H1 (cell line): ENCODE data around the gene RPRM. TPM values are rescaled to one million over a fixed set of nuclear protein-coding genes. Genes with fewer than 3 reads are reported as not detected.

Experiments
- CTCF ChIA-PET: fragments of 300-600 bp; sonication (Branson Sonifier 250); formaldehyde crosslinking; loops from one replicate; lab custom pipeline; 2021; ENCODE audit not compliant: partially characterized antibody; lab: Charles Lee
- POLR2A ChIA-PET: fragments of 300-600 bp; sonication (Branson Sonifier 250); formaldehyde crosslinking; loops from one replicate; lab custom pipeline; 2021; ENCODE audit warnings: inconsistent platforms; ENCODE audit not compliant: partially characterized antibody; lab: Charles Lee
- DNase-seq, 2 experiments: peaks; one replicate each; pipeline versions ENCODE4 v3.0.0 to v3.0.0-alpha.2; 2010 to 2022; ENCODE audit warnings: low spot score in 2 of 2, low read depth in 1 of 2, mixed read lengths in 1 of 2
- FAIRE-seq: peaks from 2 replicates; lab custom pipeline; 2011; peaks lifted over from hg19 to GRCh38; lab: Jason Lieb, UNC
- H2AFZ ChIP-seq: 2 replicates; pipeline ENCODE4 v1.8.1; 2012; ENCODE audit warnings: low read length, inconsistent platforms
- H2AK5ac ChIP-seq: 2 replicates; pipeline ENCODE4 v1.6.1; 2013; ENCODE audit warnings: low read depth, low read length
- H2BK120ac ChIP-seq: replicated peaks from 2 replicates; pipeline ENCODE3; 2013; ENCODE audit warnings: low read depth, low read length, inconsistent platforms
- H2BK12ac ChIP-seq: 2 replicates; pipeline ENCODE4 v1.6.1; 2013; ENCODE audit warnings: low read depth, low read length
- H2BK15ac ChIP-seq: 2 replicates; pipeline ENCODE4 v1.6.1; 2013; ENCODE audit warnings: low read length
- H2BK20ac ChIP-seq: 2 replicates; pipeline ENCODE4 v1.6.1; 2013; ENCODE audit warnings: low read length
- H2BK5ac ChIP-seq: 2 replicates; pipeline ENCODE4 v1.6.1; 2013; ENCODE audit warnings: low read depth, low read length
- H3K14ac ChIP-seq: 2 replicates; pipeline ENCODE4 v1.6.1; 2013; ENCODE audit warnings: inconsistent platforms; ENCODE audit not compliant: insufficient read length
- H3K18ac ChIP-seq: 2 replicates; pipeline ENCODE4 v1.6.1; 2013; ENCODE audit warnings: low read length; ENCODE audit errors: extremely low read depth
- H3K23ac ChIP-seq: 2 replicates; pipeline ENCODE4 v1.6.1; 2013; ENCODE audit warnings: inconsistent platforms; ENCODE audit not compliant: insufficient read length
- H3K23me2 ChIP-seq: 2 replicates; pipeline ENCODE4 v1.6.1; 2013; ENCODE audit warnings: low read depth, low read length
- H3K27ac ChIP-seq: 2 replicates; pipeline ENCODE4 v1.6.1; 2011; ENCODE audit warnings: low read depth, low read length, inconsistent platforms
- H3K27me3 ChIP-seq, 4 experiments: replicated peaks in 1 of 4; 1 replicate in 1 of 4; 2 replicates in 3 of 4; pipeline versions ENCODE4 v1.6.1 to v1.8.1; 2011 to 2013; ENCODE audit warnings: low read length in 3 of 4, mild to moderate bottlenecking in 3 of 4, inconsistent platforms in 2 of 4, mixed read lengths in 2 of 4, moderate library complexity in 1 of 4; ENCODE audit not compliant: control insufficient read depth in 3 of 4, insufficient read depth in 3 of 4; ENCODE audit errors: extremely low read depth in 1 of 4
- H3K36me3 ChIP-seq, 4 experiments: 2 replicates each; pipeline versions ENCODE4 v1.6.1 to v1.8.1; 2011 to 2013; ENCODE audit warnings: mild to moderate bottlenecking in 4 of 4, low read length in 3 of 4, moderate library complexity in 2 of 4, control low read depth in 1 of 4, inconsistent platforms in 1 of 4; ENCODE audit not compliant: insufficient read depth in 4 of 4, control insufficient read depth in 2 of 4
- H3K4ac ChIP-seq: replicated peaks from 2 replicates; pipeline ENCODE3; 2013; ENCODE audit warnings: low read length, low read depth, mixed read lengths, inconsistent platforms; ENCODE audit not compliant: insufficient read length
- H3K4me1 ChIP-seq, 4 experiments: replicated peaks in 1 of 4; 1 replicate in 1 of 4; 2 replicates in 3 of 4; pipeline versions ENCODE4 v1.6.1 to v1.8.1; 2011 to 2013; ENCODE audit warnings: low read length in 3 of 4, inconsistent platforms in 2 of 4, mixed read lengths in 1 of 4; ENCODE audit not compliant: insufficient read depth in 4 of 4, control insufficient read depth in 3 of 4
- H3K4me2 ChIP-seq, 2 experiments: 2 replicates each; pipeline versions ENCODE4 v1.6.1 to v1.8.1; 2011 to 2013; ENCODE audit warnings: low read depth in 2 of 2, low read length in 2 of 2, control low read depth in 1 of 2, inconsistent platforms in 1 of 2, mild to moderate bottlenecking in 1 of 2; ENCODE audit not compliant: insufficient read depth in 1 of 2
- H3K4me3 ChIP-seq, 4 experiments: fragments of 200-600, 300-600 bp in 1 of 4; sonication (generic), shearing (Covaris generic), sonication (Bioruptor Twin) in 1 of 4; 2 replicates each; pipeline versions ENCODE4 v1.5.1 to v1.8.1; 2011 to 2016; ENCODE audit warnings: low read length in 4 of 4, low read depth in 3 of 4, control low read depth in 2 of 4, inconsistent platforms in 2 of 4, mild to moderate bottlenecking in 2 of 4, mixed read lengths in 1 of 4, moderate library complexity in 1 of 4; ENCODE audit not compliant: insufficient read depth in 2 of 4; ENCODE audit errors: extremely low read depth in 1 of 4
- H3K56ac ChIP-seq: replicated peaks from 2 replicates; pipeline ENCODE3; 2013; ENCODE audit warnings: low read depth, mild to moderate bottlenecking, mixed read lengths, low read length, inconsistent platforms; ENCODE audit not compliant: insufficient read length
- H3K79me1 ChIP-seq: 2 replicates; pipeline ENCODE4 v1.6.1; 2013; ENCODE audit warnings: low read depth, low read length, control low read depth
- H3K79me2 ChIP-seq, 2 experiments: 2 replicates each; pipeline versions ENCODE4 v1.6.1 to v1.8.1; 2012 to 2013; ENCODE audit warnings: low read length in 2 of 2, mild to moderate bottlenecking in 2 of 2, inconsistent platforms in 1 of 2; ENCODE audit not compliant: insufficient read depth in 2 of 2, control insufficient read depth in 1 of 2
- H3K9ac ChIP-seq, 4 experiments: replicated peaks in 1 of 4; 1 replicate in 1 of 4; 2 replicates in 3 of 4; pipeline versions ENCODE4 v1.6.1 to v1.8.1; 2011 to 2013; ENCODE audit warnings: low read depth in 3 of 4, low read length in 3 of 4, control low read depth in 2 of 4, mild to moderate bottlenecking in 2 of 4, moderate library complexity in 2 of 4, inconsistent platforms in 1 of 4; ENCODE audit errors: extremely low read depth in 1 of 4
- H3K9me3 ChIP-seq, 2 experiments: 2 replicates each; pipeline versions ENCODE4 v1.6.1 to v1.8.1; 2012 to 2013; ENCODE audit warnings: mild to moderate bottlenecking in 2 of 2, moderate library complexity in 2 of 2, control low read depth in 1 of 2, inconsistent platforms in 1 of 2, low read depth in 1 of 2, low read length in 1 of 2, mixed read lengths in 1 of 2; ENCODE audit not compliant: insufficient read depth in 2 of 2
- H4K20me1 ChIP-seq, 2 experiments: replicated peaks in 1 of 2; 2 replicates each; pipeline versions ENCODE3 to v1.8.1; 2011 to 2013; ENCODE audit warnings: inconsistent platforms in 2 of 2, low read length in 2 of 2, mild to moderate bottlenecking in 1 of 2; ENCODE audit not compliant: insufficient read depth in 2 of 2, control insufficient read depth in 1 of 2
- H4K5ac ChIP-seq: 2 replicates; pipeline ENCODE4 v1.6.1; 2013; ENCODE audit warnings: low read length, low read depth, mixed read lengths, inconsistent platforms; ENCODE audit not compliant: insufficient read length
- H4K8ac ChIP-seq: 2 replicates; pipeline ENCODE4 v1.8.0; 2013; ENCODE audit warnings: mild to moderate bottlenecking, moderate library complexity, low read length, inconsistent platforms; ENCODE audit not compliant: insufficient read depth; ENCODE audit errors: extremely low read depth
- H4K91ac ChIP-seq: replicated peaks from 2 replicates; pipeline ENCODE3; 2013; ENCODE audit warnings: low read length, mixed read lengths, inconsistent platforms; ENCODE audit not compliant: insufficient read length
- BACH1 ChIP-seq: IDR thresholded peaks from 2 replicates; pipeline ENCODE4 v1.6.1; 2012; ENCODE audit warnings: low read length, improper control_type of control experiment
- GTF2F1 ChIP-seq: IDR thresholded peaks from 2 replicates; pipeline ENCODE4 v1.6.1; 2012; ENCODE audit warnings: low read depth, low read length, improper control_type of control experiment, borderline replicate concordance
- POU5F1 ChIP-seq: IDR thresholded peaks from 2 replicates; pipeline ENCODE4 v1.6.1; 2011; ENCODE audit warnings: low read depth, mild to moderate bottlenecking, low read length, moderate library complexity
- RXRA ChIP-seq: IDR thresholded peaks from 2 replicates; pipeline ENCODE4 v1.6.1; 2011; ENCODE audit warnings: low read depth, mild to moderate bottlenecking, low read length, moderate library complexity; ENCODE audit not compliant: insufficient read depth
- SIN3A ChIP-seq, 2 experiments: IDR thresholded peaks in 1 of 2; conservative IDR thresholded peaks in 1 of 2; 2 replicates each; pipeline ENCODE4 v1.6.1; 2011 to 2012; ENCODE audit warnings: low read length in 2 of 2, improper control_type of control experiment in 1 of 2, low read depth in 1 of 2, mild to moderate bottlenecking in 1 of 2
- SIRT6 ChIP-seq: IDR thresholded peaks from one replicate; pipeline ENCODE4 v1.7.1; 2012; ENCODE audit warnings: low read length, inconsistent platforms
- WGBS, 2 experiments: shearing (Covaris generic) in 1 of 2; methylation state at CpG; one replicate each; pipeline versions ENCODE4 v1.1.6 to v1.1.7; 2013 to 2015; ENCODE audit warnings: low lambda C conversion rate in 2 of 2, mixed read lengths in 2 of 2, inconsistent platforms in 1 of 2, low coverage in 1 of 2, missing lambda C conversion rate in 1 of 2; ENCODE audit not compliant: insufficient replicate concordance in 2 of 2, insufficient coverage in 1 of 2, insufficient read length in 1 of 2; ENCODE audit errors: extremely low coverage in 1 of 2, missing lambda C conversion rate in 1 of 2; 5-methylcytosine and 5-hydroxymethylcytosine counted together
- polyA plus RNA-seq, 7 experiments: library from polyadenylated mRNA; depleted of rRNA in 3 of 7; stranded (reverse) in 5 of 7; unstranded in 2 of 7; fragments of >200 nt in 5 of 7; fragments of 200-250 nt in 2 of 7; gene quantifications; 1 replicate in 5 of 7; 2 replicates in 1 of 7; 4 replicates in 1 of 7; pipeline versions ENCODE4 v1.2.1 to v1.2.3, GENCODE V29; 2011 to 2013; ENCODE audit warnings: missing spikeins in 2 of 7, mixed read lengths in 2 of 7
- total RNA-seq: library from RNA; stranded (reverse); fragmentation: NEBNext Ultra II Directional; extraction: Animal tissue kit (Norgen Biotek cat#: 25700); gene quantifications from 2 replicates; pipeline ENCODE4 v1.2.1, GENCODE V29; 2021
- TF ChIP-seq, protein P1 (sequence below): IDR thresholded peaks from 2 replicates; pipeline ENCODE4 v1.6.1; 2012; ENCODE audit warnings: low read length, inconsistent platforms

RPRM gene
- total and polyA plus RNA-seq, 2 of the 8 experiments (the other 6 are each of a cell fraction or from before 2014, with no cell fraction given): 11.0 to 16.3 TPM

DNA sequence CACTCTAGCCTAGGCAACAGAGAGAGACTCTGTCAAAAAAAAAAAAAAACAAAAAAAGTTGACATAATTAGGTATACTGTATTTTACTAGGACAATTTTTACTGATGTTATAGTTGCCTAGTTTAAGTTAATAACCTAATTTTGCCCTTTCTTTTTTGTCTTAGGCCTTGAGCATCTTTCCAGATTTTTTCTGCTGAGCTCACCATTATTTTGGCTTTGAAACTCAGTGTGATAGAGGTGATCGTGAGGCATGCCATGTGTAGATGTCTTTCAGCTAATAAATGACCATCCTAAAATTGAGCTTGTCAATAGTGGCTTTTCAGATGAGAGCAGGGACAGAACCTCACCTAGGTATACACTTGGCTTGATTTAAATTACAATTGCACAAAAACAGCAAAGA lies 47.4 kb downstream of the RPRM start:
- Histone ChIP-seq H3K9me3 (no peaks in the 10 kb centered on the region), H2BK12ac (no peak overlapping the region), H3K23me2 (no peaks in the 10 kb centered on the region), H3K27ac (no peak overlapping the region), H2AK5ac (no peak overlapping the region), H3K4me2 (no peak overlapping the region), H4K91ac (no peak overlapping the region), H3K79me1 (no peaks in the 10 kb centered on the region), H2BK20ac (no peak overlapping the region), H3K56ac (no peak overlapping the region), H3K23ac (no peak overlapping the region), H3K36me3 (no peaks in the 10 kb centered on the region), H2BK15ac (no peak overlapping the region), H3K4me1 (peaks cover 0 to 6% (median 2%) of the 10 kb centered on the region in 4 experiments; a peak in 4 of 7 replicates), H3K18ac (no peak overlapping the region), H2BK5ac (no peak overlapping the region), H2BK120ac (no peak overlapping the region), H4K8ac (no peak overlapping the region), H3K4me3 (no peak overlapping the region), H3K9ac (no peak overlapping the region), H3K4ac (no peak overlapping the region), H3K27me3 (no peaks in the 10 kb centered on the region), H3K14ac (no peak overlapping the region), H4K5ac (no peak overlapping the region), H4K20me1 (no peaks in the 10 kb centered on the region), H3K79me2 (no peaks in the 10 kb centered on the region), H2AFZ (0 out of 2 replicates have a peak overlapping the region, but pooled peaks have one; percentile 92)
- ChIA-PET CTCF (no interaction called here), POLR2A (no interaction called here)
- WGBS, 2 experiments: 88% methylated on average over 1 of the region's 1 CpG; no CpG with 5 or more reads in 1 of the 2 experiments
- no peak for DNase-seq
- FAIRE-seq: peak; percentile 48
- TF ChIP-seq BACH1: no peak
- no peak for TF ChIP-seq GTF2F1
- TF ChIP-seq POU5F1: no peak
- no peak for TF ChIP-seq SIRT6
- no peak for TF ChIP-seq RXRA
- no peak for TF ChIP-seq SIN3A (conservative IDR thresholded peaks at IDR 0.05 in 1 of 2, IDR thresholded peaks at IDR 0.05 in 1 of 2; ENCODE audit: low read depth in 1 of 2, low read length in 2 of 2)
- TF ChIP-seq, protein P1, sequence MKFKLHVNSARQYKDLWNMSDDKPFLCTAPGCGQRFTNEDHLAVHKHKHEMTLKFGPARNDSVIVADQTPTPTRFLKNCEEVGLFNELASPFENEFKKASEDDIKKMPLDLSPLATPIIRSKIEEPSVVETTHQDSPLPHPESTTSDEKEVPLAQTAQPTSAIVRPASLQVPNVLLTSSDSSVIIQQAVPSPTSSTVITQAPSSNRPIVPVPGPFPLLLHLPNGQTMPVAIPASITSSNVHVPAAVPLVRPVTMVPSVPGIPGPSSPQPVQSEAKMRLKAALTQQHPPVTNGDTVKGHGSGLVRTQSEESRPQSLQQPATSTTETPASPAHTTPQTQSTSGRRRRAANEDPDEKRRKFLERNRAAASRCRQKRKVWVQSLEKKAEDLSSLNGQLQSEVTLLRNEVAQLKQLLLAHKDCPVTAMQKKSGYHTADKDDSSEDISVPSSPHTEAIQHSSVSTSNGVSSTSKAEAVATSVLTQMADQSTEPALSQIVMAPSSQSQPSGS: no peak
